Stimulated activated CD4-positive, alpha-beta T cell treated with anti-CD3 and anti-CD28 coated beads, Interleukin-1b, Interleukin-23, amount 100 ng/mL, for 48 hours (primary cell): ENCODE measurements around the gene CD3D.
A peak's percentile ranks its signal among the peaks of the same experiment; 100 is the strongest.

Source experiments
- DNase-seq: peaks from one replicate; pipeline ENCODE4 v3.0.0-alpha.2; 2020

The CD3D gene

DNA sequence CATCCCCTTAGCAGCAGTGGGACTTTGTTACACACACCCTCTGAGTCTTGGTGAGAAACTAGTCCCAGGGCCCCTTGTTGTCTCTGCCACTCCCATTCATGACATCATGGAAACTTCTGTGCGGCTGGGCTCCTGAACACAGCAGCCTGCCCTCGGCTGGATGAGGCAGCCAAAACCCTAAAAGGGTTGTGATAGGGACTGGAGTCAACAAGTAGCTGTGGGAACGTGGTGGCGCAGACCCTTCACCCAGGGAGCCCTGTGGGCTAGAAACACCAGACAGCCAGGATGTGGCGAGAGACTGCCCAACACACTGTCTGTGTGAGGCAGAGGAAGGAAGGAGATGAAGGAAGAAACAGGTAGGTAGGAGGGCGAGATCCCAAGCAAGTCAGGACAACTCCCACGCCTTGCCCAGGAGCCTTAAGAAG is 3.9 kb downstream of the CD3D start:
- DNase-seq, result peak; percentile 91

DNA sequence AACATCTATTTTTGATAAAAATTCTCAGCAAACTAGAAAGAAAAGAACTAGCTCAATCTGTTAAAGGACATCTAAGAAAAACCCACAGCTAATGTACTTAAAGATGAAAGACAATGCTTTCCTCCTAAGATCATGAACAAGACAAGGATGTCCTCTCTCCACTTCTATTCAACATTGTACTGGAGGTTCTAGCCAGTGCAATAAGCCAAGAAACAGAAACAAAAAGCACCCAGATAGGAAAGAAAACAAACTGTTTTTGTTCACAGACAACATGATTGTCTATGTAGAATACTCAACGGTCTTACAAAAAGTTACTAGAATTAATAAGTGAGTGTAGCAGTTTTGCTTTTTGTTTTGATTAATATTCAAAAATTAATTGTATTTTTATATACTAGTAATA is 7.8 kb downstream of the CD3D start:
- no peak for DNase-seq

GRCh38 chr11:118328745-118329144 is 13.8 kb downstream of the CD3D start:
- no peak for DNase-seq

GRCh38 chr11:118325283-118325682 is 17.2 kb downstream of the CD3D start:
- no peak for DNase-seq

- no peak for DNase-seq
These were observed 19.8 kb downstream of the CD3D start for GRCh38 chr11:118322721-118323120.

DNA sequence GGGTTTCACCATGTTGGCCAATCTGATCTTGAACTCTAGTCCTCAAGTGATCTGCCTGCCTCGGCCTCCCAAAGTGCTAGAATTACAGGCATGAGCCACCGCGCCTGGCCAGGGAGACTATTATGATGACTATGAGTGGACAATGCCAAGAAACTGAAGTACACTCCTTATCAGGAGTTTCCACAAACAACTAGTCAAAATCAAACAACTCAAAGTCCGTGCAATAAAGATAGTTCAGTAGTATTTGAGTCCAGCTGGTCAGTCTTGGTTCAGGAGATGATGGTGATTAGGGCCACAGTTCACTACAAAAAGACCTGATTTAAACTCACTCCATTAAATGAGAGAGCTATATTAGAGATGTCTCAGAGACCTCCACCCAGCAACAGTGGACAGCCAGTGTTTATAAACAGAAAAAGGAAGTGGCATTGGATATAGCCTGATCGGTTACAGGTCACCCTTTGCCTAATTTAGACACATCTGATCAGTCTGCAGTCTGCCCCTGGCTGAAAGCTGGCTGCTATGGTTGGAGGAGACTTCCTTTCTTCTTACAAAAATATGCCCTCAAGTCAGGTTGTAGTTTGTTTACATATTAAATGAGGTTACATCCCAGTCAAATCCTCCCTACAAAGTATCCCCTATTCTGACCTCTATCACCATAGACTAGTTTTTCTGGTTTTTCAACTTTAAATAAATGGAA is 21.0 kb downstream of the CD3D start:
- no peak for DNase-seq

DNA sequence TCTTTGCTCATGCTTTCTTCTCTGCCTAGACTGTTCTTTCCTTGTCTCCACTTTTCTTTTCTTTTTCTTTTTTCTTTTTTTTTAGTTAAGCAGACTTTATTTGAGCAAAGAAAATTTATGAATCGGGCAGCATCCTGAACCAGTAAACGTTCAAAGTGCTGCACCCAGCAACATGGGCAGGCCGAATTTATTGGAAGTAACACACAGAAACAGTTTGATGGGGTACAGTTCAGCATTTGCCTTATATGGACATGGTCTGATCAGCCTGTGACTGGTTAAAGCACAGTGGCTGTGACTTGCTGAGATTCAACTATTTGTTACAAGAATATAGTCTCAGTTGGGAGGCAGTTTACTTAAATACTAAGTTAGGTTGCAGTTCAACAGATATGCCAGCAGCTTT is 22.0 kb downstream of the CD3D start:
- no peak for DNase-seq

GRCh38 chr11:118319337-118319707 is 23.2 kb downstream of the CD3D start:
- DNase-seq, result no peak

DNA sequence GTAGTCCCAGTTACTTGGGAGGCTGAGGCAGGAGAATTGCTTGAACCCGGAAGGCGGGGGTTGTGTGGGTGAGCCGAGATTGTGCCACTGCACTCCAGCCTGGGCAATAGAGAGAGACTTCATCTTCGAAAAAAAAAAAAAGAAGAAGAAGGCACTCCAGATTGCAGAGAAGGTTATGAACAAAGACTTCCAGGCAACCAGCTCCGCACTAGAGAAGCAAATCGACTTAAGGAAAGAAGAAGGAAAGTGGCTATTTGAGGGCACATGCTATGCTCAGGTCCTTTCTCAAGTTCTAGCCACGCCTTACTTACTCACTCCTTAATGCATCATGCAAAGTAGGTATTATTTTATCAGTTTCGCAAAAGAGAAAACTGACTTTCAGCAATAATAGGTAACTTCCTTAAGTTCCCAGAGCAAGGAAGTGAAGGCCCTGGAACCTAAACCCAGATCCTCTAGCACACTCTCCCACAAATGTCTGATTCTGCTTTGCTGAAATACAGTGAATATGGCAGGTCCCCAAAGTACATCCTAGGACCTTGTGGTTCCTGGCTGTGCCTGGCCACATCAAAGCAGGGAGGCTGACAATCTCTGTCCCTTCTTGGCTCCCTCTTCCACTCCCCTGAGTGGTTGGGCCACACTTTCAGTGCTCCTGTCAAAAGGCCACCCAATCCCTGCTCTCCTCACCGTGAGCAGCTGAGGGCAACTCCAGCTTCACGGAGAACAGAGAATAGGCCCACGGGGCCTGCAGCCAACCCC is 23.7 kb downstream of the CD3D start:
- DNase-seq, result no peak

- DNase-seq, result no peak
These were observed 24.4 kb downstream of the CD3D start for GRCh38 chr11:118318124-118318523.

- no peak for DNase-seq
These were observed 27.5 kb downstream of the CD3D start for GRCh38 chr11:118314988-118315411.

DNA sequence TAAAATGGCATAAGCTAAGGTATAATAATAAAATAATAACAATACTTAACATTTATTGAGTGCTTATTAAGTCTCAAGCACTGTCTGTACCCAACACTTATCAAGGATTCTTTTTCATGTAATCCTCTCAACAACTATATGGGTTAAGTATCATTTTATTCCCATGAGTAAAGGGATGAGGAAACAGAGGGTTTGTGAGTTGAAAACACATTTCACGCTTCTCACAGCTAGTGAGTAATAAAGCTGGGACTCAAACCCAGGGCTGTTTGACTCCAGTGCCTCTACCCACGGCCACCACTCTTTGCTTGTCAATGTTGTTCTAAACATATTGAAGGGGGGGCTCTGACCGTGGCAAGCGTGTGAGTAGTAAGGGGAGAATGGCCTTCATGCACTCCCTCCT is 29.3 kb downstream of the CD3D start:
- DNase-seq, result no peak

GRCh38 chr11:118312328-118312727 is 30.2 kb downstream of the CD3D start:
- DNase-seq, result no peak

GRCh38 chr11:118311518-118311917 is 31.0 kb downstream of the CD3D start:
- no peak for DNase-seq

- DNase-seq, result no peak
These were observed 31.6 kb downstream of the CD3D start for GRCh38 chr11:118310781-118311485.

DNA sequence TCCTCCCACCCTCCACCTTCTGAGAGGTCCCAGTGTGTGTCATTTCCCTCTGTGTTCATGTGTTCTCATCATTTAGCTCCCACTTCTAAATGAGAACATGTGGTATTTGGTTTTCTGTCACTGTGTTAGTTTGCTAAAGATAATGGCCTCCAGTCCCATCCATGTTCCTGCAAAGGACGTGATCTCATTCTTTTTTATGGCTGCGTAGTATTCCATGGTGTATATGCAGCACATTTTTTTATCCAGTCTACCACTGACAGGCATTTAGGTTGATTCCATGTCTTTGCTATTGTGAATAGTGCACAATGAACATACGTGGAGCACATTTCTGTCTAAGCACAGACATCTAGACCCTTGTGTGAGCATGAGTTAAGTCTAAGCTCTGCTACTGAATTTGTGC is 32.2 kb downstream of the CD3D start:
- DNase-seq, result no peak

DNA sequence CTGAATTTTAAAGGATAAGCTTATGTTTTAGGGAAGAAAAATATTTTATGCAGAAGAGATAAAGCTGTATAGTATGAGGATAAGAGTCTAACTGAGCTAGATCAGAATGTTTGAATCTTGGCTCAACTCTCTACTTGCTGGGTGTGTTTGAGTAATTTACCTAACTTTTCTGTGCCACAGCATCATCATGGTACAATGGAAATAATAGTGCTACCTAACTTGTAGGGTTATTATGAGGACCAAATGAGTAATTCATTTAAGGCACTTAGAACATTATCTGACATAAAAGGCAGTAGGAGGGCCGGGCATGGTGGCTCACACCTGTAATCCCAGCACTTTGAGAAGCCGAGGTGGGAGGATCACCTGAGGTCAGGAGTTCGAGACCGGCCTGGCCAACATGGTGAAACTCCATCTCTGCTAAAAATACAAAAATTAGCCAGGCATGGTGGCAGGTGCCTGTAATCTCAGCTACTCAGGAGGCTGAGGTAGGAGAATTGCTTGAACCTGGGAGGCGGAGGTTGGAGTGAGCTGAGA is 33.4 kb downstream of the CD3D start:
- peak; percentile 33 for DNase-seq

DNA sequence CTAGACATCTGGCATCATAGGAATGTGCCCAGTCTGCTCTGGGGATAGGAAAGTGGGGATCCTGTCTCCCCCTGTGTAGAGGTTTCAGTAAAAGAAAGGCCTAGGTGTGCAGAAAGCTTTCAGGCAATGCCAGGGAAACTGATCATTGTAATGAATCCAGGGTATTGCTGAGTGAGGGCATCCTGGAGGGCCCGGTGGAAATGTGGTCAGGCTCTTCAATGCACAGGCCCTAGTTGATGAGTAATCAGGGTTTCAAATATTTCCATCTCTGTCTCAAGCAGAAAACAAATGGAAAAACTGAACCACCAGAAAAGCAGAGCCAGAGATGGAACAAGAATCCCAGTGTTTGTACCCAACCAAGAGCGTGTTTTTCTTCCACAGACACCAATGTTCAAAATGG is 35.9 kb downstream of the CD3D start:
- DNase-seq, result peak; percentile 68

DNA sequence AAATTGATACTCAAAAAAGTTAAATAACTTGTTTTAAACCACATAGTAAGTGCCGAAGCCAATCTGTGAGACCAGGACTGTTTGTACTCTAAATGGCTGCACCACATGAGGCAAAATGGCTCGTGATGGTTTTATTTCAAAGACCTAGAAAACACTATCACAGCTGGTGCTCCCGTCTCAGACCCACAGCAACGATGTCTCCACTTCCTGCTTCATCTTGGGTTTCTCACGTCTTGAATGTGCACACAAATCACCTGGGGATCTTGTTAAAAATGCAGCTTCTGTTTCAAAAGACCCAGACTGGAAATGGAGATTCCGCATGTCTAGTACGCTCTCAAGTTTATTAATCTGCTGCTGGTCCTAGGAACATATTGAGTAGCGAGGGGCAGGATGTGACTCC is 36.8 kb downstream of the CD3D start:
- no peak for DNase-seq

- DNase-seq, result peak; percentile 77
These were observed 37.8 kb downstream of the CD3D start, which contains the start of gene CD3E for GRCh38 chr11:118304568-118305248. TSS of gene CD3E (plus strand) at chr11:118304730. CDS start at chr11:118304953, 223 bp downstream.

GRCh38 chr11:118304227-118304567 is 38.3 kb downstream of the CD3D start:
- no peak for DNase-seq

GRCh38 chr11:118301600-118302195 is 40.8 kb downstream of the CD3D start:
- DNase-seq, result no peak
